HepG2 (cell line): ENCODE measurements around the gene TMED5. TPM values are rescaled to one million over a fixed set of nuclear protein-coding genes. Genes with fewer than 3 reads are reported as not detected.

Source experiments
- AGO2 ChIP-seq: fragments of 200-400 bp; formaldehyde crosslinking; optimal IDR thresholded peaks from 2 replicates; pipeline ENCODE3; 2017; ENCODE audit warnings: mild to moderate bottlenecking, low read depth, low read length, moderate library complexity
- HOXA3 ChIP-seq: sonication (generic); formaldehyde crosslinking; IDR thresholded peaks from 2 replicates; pipeline ENCODE4 v1.5.0; 2020; ENCODE audit warnings: missing genetic modification reagents
- IRF2 ChIP-seq: IDR thresholded peaks from 2 replicates; pipeline ENCODE4 v1.6.1; 2018; ENCODE audit warnings: missing genetic modification reagents, missing compliant biosample characterization
- KDM6A ChIP-seq: IDR thresholded peaks from 2 replicates; pipeline ENCODE4 v1.6.1; 2016; ENCODE audit warnings: low read depth
- MTF1 ChIP-seq: sonication (generic); formaldehyde crosslinking; IDR thresholded peaks from 2 replicates; pipeline ENCODE4 v1.5.0; 2020; ENCODE audit warnings: missing genetic modification reagents
- SIN3A ChIP-seq: IDR thresholded peaks from 2 replicates; pipeline ENCODE4 v1.6.1; 2011; ENCODE audit warnings: low read depth, mild to moderate bottlenecking, control low read depth, low read length, borderline replicate concordance
- SRSF4 ChIP-seq: fragments of 200-400 bp; formaldehyde crosslinking; IDR thresholded peaks from one replicate; pipeline ENCODE4 v1.6.1; 2018; ENCODE audit warnings: mild to moderate bottlenecking, low read depth, low read length, moderate library complexity; ENCODE audit not compliant: poor library complexity, severe bottlenecking
- TBX3 ChIP-seq: fragments of 450-650 bp; IDR thresholded peaks from 2 replicates; pipeline ENCODE4 v1.6.1; 2017; ENCODE audit warnings: antibody characterized with exemption, mild to moderate bottlenecking, inconsistent platforms, borderline replicate concordance
- ZNF329 ChIP-seq: sonication (generic); formaldehyde crosslinking; IDR thresholded peaks from 2 replicates; pipeline ENCODE4 v1.9.0; 2021; ENCODE audit warnings: low read depth, mild to moderate bottlenecking, missing genetic modification reagents
- ZNF34 ChIP-seq: sonication (generic); formaldehyde crosslinking; IDR thresholded peaks from 2 replicates; pipeline ENCODE4 v1.4.0; 2020; ENCODE audit warnings: mild to moderate bottlenecking, missing genetic modification reagents, borderline replicate concordance
- ZNF556 ChIP-seq: sonication (generic); formaldehyde crosslinking; IDR thresholded peaks from 2 replicates; pipeline ENCODE4 v1.4.0; 2020; ENCODE audit warnings: mild to moderate bottlenecking, missing genetic modification reagents, borderline replicate concordance
- ZNF670 ChIP-seq: sonication (generic); formaldehyde crosslinking; IDR thresholded peaks from 2 replicates; pipeline ENCODE4 v1.8.0; 2022; ENCODE audit warnings: mild to moderate bottlenecking, missing genetic modification reagents, borderline replicate concordance
- polyA plus RNA-seq, 8 experiments: library from polyadenylated mRNA; depleted of rRNA in 3 of 8; stranded (reverse) in 7 of 8; unstranded in 1 of 8; fragments of >200 nt; fragmentation: Illumina TruSeq in 4 of 8; extraction: Trizol in 4 of 8; gene quantifications; 2 replicates each; pipeline versions ENCODE4 v1.2.1 to v1.2.3, GENCODE V29; 2011 to 2016; ENCODE audit warnings: low read depth in 4 of 8, missing spikeins in 1 of 8, mixed read lengths in 1 of 8; ENCODE audit not compliant: insufficient read depth in 1 of 8
- total RNA-seq, 5 experiments: library from RNA; depleted of rRNA; stranded (reverse); fragments of >200 nt; fragmentation: Illumina TruSeq; extraction: Trizol; gene quantifications; 2 replicates each; pipeline ENCODE4 v1.2.3, GENCODE V29; 2016; ENCODE audit warnings: low read depth in 1 of 5
- TF ChIP-seq, protein P1 (sequence below): conservative IDR thresholded peaks from 2 replicates; pipeline ENCODE4 v1.6.1; 2018; ENCODE audit warnings: missing genetic modification reagents
- TF ChIP-seq, protein P2 (sequence below): sonication (generic); formaldehyde crosslinking; IDR thresholded peaks from 2 replicates; pipeline ENCODE4 v1.4.0; 2020; ENCODE audit warnings: mild to moderate bottlenecking, low read depth, missing genetic modification reagents

Gene TMED5
- total and polyA plus RNA-seq, 2 of the 13 experiments (the other 11 are each of a cell fraction or from before 2014, with no cell fraction given), result 58.1 to 99.0 TPM

DNA sequence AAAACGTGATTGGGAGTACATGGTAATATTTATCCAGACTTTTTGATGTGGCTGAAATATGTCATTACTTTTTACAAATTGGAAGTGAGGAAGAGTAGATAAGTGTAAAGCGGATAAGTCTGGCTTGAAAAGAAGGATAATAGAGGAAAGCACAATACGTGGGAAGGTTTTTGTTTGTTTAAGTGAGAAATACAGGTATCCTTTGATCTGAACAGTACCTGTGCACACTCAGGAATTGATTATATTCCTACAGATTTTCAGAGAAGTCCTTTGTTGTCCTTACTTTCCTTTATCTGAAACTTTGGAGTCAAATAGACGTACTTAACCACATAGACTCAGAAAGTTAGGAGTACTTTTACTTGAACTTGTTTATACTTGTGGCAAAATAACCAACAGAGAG is 20.5 kb upstream of the TMED5 start (continued):
- TF ChIP-seq TBX3, result peak; percentile 12; the same call in 1 of the 2 replicates
- TF ChIP-seq, protein P1, sequence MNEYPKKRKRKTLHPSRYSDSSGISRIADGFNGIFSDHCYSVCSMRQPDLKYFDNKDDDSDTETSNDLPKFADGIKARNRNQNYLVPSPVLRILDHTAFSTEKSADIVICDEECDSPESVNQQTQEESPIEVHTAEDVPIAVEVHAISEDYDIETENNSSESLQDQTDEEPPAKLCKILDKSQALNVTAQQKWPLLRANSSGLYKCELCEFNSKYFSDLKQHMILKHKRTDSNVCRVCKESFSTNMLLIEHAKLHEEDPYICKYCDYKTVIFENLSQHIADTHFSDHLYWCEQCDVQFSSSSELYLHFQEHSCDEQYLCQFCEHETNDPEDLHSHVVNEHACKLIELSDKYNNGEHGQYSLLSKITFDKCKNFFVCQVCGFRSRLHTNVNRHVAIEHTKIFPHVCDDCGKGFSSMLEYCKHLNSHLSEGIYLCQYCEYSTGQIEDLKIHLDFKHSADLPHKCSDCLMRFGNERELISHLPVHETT (CRISPR knock-in tag), result no peak
- no peak for TF ChIP-seq ZNF670 (CRISPR knock-in tag)
- TF ChIP-seq MTF1 (CRISPR knock-in tag), result no peak
- TF ChIP-seq ZNF34 (CRISPR knock-in tag), result no peak
- TF ChIP-seq IRF2 (CRISPR knock-in tag), result no peak
- no peak for TF ChIP-seq SIN3A
- no peak for TF ChIP-seq ZNF329 (CRISPR knock-in tag)
- TF ChIP-seq KDM6A, result no peak
- TF ChIP-seq HOXA3 (CRISPR knock-in tag), result no peak
- no peak for TF ChIP-seq ZNF556 (CRISPR knock-in tag)
- no peak for TF ChIP-seq SRSF4
- TF ChIP-seq, protein P2, sequence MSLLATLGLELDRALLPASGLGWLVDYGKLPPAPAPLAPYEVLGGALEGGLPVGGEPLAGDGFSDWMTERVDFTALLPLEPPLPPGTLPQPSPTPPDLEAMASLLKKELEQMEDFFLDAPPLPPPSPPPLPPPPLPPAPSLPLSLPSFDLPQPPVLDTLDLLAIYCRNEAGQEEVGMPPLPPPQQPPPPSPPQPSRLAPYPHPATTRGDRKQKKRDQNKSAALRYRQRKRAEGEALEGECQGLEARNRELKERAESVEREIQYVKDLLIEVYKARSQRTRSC, result no peak
- no peak for TF ChIP-seq AGO2
